ENCODE measurements around the gene FAM53A.

The FAM53A gene

GRCh38 chr4:1633993-1634392 is 50.1 kb downstream of the FAM53A start:
- Histone ChIP-seq H3K36me3 (ENCODE audit: control insufficient read depth in 2 of 2, insufficient read depth in 1 of 2, low read length in 2 of 2) (no peaks in the 10 kb centered on the region), H3K9me3 (ENCODE audit: control insufficient read depth, insufficient read depth, low read depth, low read length) (no peaks in the 10 kb centered on the region), H3K27ac (ENCODE audit: extremely low read depth, low read depth, low read length) (no peak overlapping the region), H3K4me1 (ENCODE audit: control insufficient read depth, insufficient read depth, low read length) (no peaks in the 10 kb centered on the region), H3K4me3 (ENCODE audit: low read depth, low read length) (no peak overlapping the region)
- no peak for TF ChIP-seq HOXC10 (CRISPR knock-in tag; IDR thresholded peaks at IDR 0.05)
- TF ChIP-seq, protein P1, sequence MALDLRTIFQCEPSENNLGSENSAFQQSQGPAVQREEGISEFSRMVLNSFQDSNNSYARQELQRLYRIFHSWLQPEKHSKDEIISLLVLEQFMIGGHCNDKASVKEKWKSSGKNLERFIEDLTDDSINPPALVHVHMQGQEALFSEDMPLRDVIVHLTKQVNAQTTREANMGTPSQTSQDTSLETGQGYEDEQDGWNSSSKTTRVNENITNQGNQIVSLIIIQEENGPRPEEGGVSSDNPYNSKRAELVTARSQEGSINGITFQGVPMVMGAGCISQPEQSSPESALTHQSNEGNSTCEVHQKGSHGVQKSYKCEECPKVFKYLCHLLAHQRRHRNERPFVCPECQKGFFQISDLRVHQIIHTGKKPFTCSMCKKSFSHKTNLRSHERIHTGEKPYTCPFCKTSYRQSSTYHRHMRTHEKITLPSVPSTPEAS (tag by site-specific recombination; IDR thresholded peaks at IDR 0.05), result no peak
- TF ChIP-seq, protein P2, sequence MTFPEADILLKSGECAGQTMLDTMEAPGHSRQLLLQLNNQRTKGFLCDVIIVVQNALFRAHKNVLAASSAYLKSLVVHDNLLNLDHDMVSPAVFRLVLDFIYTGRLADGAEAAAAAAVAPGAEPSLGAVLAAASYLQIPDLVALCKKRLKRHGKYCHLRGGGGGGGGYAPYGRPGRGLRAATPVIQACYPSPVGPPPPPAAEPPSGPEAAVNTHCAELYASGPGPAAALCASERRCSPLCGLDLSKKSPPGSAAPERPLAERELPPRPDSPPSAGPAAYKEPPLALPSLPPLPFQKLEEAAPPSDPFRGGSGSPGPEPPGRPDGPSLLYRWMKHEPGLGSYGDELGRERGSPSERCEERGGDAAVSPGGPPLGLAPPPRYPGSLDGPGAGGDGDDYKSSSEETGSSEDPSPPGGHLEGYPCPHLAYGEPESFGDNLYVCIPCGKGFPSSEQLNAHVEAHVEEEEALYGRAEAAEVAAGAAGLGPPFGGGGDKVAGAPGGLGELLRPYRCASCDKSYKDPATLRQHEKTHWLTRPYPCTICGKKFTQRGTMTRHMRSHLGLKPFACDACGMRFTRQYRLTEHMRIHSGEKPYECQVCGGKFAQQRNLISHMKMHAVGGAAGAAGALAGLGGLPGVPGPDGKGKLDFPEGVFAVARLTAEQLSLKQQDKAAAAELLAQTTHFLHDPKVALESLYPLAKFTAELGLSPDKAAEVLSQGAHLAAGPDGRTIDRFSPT (tag by site-specific recombination; IDR thresholded peaks at IDR 0.05), result no peak
- TF ChIP-seq ZBTB21 (tag by site-specific recombination; IDR thresholded peaks at IDR 0.05), result no peak
- TF ChIP-seq FEZF1 (tag by site-specific recombination; IDR thresholded peaks at IDR 0.05), result no peak
- no peak for TF ChIP-seq ZBTB1 (tag by site-specific recombination; IDR thresholded peaks at IDR 0.05)
- TF ChIP-seq GLIS2 (tag by site-specific recombination; IDR thresholded peaks at IDR 0.05), result no peak
- TF ChIP-seq ZNF513 (tag by site-specific recombination; IDR thresholded peaks at IDR 0.05), result no peak
- no peak for TF ChIP-seq ZSCAN16 (tag by site-specific recombination; IDR thresholded peaks at IDR 0.05)
- TF ChIP-seq ZNF341 (tag by site-specific recombination; IDR thresholded peaks at IDR 0.05; ENCODE audit: low read depth), result no peak
- no peak for TF ChIP-seq ZBTB17 (tag by site-specific recombination; IDR thresholded peaks at IDR 0.05)
- TF ChIP-seq PRDM1 (tag by site-specific recombination; IDR thresholded peaks at IDR 0.05), result no peak
- no peak for TF ChIP-seq MZF1 (tag by site-specific recombination; IDR thresholded peaks at IDR 0.05; ENCODE audit: borderline replicate concordance)
- TF ChIP-seq ZNF19 (tag by site-specific recombination; IDR thresholded peaks at IDR 0.05; ENCODE audit: low read depth), result no peak
- no peak for TF ChIP-seq KLF16 (tag by site-specific recombination; IDR thresholded peaks at IDR 0.05)
- no peak for TF ChIP-seq ZNF555 (tag by site-specific recombination; conservative IDR thresholded peaks at IDR 0.05)
- no peak for TF ChIP-seq ZNF223 (tag by site-specific recombination; IDR thresholded peaks at IDR 0.05)
- ChIA-PET CTCF (no interaction called here), POLR2A (no interaction called here)

DNA sequence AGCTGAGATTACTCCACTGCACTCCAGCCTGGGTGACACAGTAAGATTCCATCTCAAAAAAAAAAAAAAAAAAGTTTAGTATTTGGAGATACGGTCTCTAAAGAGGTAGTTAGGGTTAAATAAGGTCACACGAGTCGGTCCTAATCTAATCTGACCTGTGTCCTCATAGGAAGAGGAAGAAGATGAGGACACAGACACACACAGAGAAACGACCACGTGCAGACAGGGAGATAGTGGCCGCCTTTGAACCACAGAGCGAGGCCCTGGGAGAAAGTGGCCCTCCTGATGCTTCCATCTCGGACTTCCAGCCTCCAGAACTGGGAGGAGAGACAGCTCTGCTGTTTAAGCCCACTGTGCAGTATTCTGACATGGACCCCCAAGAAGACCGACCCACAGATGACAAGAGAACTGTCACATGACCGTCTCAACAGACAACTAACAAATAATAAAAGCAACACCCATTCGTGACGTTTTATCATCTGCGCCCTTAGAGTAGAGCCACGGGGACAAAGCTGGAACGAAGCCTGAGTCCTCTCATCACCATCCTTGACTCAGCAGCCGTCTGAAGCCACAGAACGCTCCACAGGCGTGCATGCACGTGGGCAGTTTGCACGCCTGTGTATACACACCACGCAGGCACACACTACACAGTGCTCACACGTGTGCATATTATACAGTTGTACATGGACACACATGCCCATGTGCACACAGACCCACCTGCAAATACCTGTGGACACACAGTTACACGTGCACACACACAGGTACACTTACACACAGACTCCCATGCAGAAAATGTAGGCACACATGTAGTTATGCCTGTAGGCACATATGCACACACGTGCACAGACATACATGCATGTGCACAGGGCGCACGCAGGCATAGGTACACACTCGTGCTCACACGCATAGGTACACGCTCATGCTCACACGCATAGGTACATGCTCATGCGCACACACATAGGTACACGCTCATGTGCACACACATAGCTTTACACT is 51.7 kb downstream of the FAM53A start:
- Histone ChIP-seq H3K27ac (ENCODE audit: extremely low read depth, low read depth, low read length) (no peak overlapping the region), H3K9me3 (ENCODE audit: control insufficient read depth, insufficient read depth, low read depth, low read length) (no peaks in the 10 kb centered on the region), H3K4me1 (ENCODE audit: control insufficient read depth, insufficient read depth, low read length) (no peaks in the 10 kb centered on the region), H3K36me3 (ENCODE audit: control insufficient read depth in 2 of 2, insufficient read depth in 1 of 2, low read length in 2 of 2) (no peaks in the 10 kb centered on the region), H3K4me3 (ENCODE audit: low read depth, low read length) (no peak overlapping the region)
- ChIA-PET CTCF (no interaction called here), POLR2A (interaction anchor here (0.6 kb wide), 1 partner anchor 256 kb away, joined by 3 read pairs; no protein-coding TSS in a partner anchor)
- TF ChIP-seq ZBTB10 (tag by site-specific recombination; IDR thresholded peaks at IDR 0.05), result no peak
- TF ChIP-seq ZNF561 (tag by site-specific recombination; IDR thresholded peaks at IDR 0.05; ENCODE audit: borderline replicate concordance), result no peak
- TF ChIP-seq SCRT2 (tag by site-specific recombination; IDR thresholded peaks at IDR 0.05), result no peak
- no peak for TF ChIP-seq ZNF23 (tag by site-specific recombination; IDR thresholded peaks at IDR 0.05; ENCODE audit: borderline replicate concordance)
- TF ChIP-seq GLIS1 (tag by site-specific recombination; IDR thresholded peaks at IDR 0.05), result no peak
- TF ChIP-seq ZNF133 (tag by site-specific recombination; IDR thresholded peaks at IDR 0.05), result no peak
- no peak for TF ChIP-seq ZNF169 (tag by site-specific recombination; IDR thresholded peaks at IDR 0.05)
- TF ChIP-seq ZNF366 (tag by site-specific recombination; conservative IDR thresholded peaks at IDR 0.05), result no peak

Data from HEK293 (cell line).